Measurements from ENCODE around the gene RAB8B. TPM values are rescaled to one million over a fixed set of nuclear protein-coding genes. Genes with fewer than 3 reads are reported as not detected.

Gene RAB8B
- total RNA-seq, 1 experiment from 2014 or later, result 18.2 TPM

DNA sequence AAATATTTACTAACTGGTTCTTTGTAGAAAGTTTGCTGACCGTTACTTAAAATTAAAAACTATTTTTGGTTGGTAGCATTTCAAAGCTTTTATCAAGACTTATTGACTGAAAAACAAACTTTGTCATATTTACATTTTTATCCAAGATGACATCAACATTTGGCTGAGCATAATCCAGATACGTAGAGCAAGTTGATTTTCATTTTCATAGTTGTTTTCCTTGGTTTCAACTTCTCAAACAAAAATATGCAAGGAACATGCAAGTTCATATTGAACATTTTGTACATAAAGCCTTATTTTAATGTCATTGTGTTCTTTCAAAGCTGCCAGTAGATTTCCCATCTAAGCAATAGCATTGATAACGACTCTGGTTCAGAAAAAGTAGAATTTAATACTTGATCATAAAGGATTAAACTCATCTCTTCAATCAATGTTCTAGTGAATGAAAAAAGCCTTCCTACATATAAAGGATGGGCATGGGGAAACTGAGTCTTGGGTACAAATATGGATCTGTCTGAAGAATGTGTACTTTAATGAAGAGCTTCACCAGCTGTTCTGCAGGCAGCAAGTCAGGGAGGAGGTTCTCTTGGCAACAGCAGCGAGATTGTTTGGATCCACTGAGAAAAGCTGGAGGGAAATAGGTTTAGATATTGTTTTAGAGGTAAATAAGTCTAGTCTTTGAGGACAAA is 5.6 kb downstream of the RAB8B start:
- CTCF ChIA-PET, result no interaction called here
- POLR2A ChIA-PET, result no interaction called here
- BruUV-seq (replicated peaks), result no TSS peak

DNA sequence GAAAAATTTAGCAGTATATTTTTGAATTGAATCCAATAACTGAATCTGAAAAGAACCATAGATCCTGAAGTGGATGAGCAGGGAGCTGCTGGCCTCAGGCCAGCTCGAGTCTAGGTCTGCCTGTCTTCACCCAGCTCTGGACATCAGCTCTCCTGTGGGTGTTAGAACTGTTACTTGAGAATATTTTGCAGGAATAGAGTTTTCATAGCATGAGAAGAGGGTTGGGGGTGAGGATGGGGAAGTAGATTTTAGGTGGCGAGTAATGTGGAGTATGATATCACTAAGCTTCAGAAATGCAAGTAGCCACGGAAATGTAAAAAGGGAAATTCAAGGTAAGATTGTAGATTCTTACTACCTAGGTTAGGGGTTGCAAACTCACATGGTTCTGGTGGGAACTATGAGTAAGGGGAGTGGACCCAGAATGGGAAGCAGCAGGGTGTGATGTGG is 6.2 kb downstream of the RAB8B start:
- ChIA-PET POLR2A (no interaction called here), CTCF (no interaction called here)
- 0 out of 2 replicates have a peak, but pooled peaks cover 2% of the 10 kb centered on the region for H3K4me1 ChIP-seq
- no peak for TF ChIP-seq CTCF (IDR thresholded peaks at IDR 0.05; ENCODE audit: insufficient read depth in 1 of 2, low read depth in 1 of 2, low read length in 1 of 2, severe bottlenecking in 1 of 2, unreplicated experiment in 1 of 2)
- DNase-seq, result no peak
- intact Hi-C loops (cut with micrococcal nuclease; ENCODE audit: unreplicated experiment), result no loop called here
- Mint-ChIP-seq H3K27ac (ENCODE audit: unreplicated experiment) (no peak overlapping the region), H3K4me3 (ENCODE audit: unreplicated experiment) (no peak overlapping the region), H3K4me1 (ENCODE audit: low read depth, unreplicated experiment) (peaks cover 10% of the 10 kb centered on the region), H3K36me3 (ENCODE audit: insufficient read depth, unreplicated experiment) (no peaks in the 10 kb centered on the region), H3K27me3 (ENCODE audit: insufficient read depth, unreplicated experiment) (no peaks in the 10 kb centered on the region), H3K9me3 (ENCODE audit: unreplicated experiment) (no peaks in the 10 kb centered on the region)
- BruUV-seq (replicated peaks), result no TSS peak
- no peak overlapping the region for H3K4me3 ChIP-seq (ENCODE audit: low read depth, low read length)
- no peaks in the 10 kb centered on the region for H3K27me3 ChIP-seq (replicated peaks; ENCODE audit: control insufficient read depth, insufficient read depth, low read length)
- H3K36me3 ChIP-seq (ENCODE audit: control insufficient read depth, insufficient read depth, low read length), result no peaks in the 10 kb centered on the region
- no peaks in the 10 kb centered on the region for H3K9me3 ChIP-seq

More for the DNA sequence above, 5.6 kb downstream of the RAB8B start:
- H3K27ac Mint-ChIP-seq (ENCODE audit: unreplicated experiment), result no peak overlapping the region
- 0 out of 2 replicates have a peak, but pooled peaks cover 7% of the 10 kb centered on the region for H3K4me1 ChIP-seq
- TF ChIP-seq CTCF (IDR thresholded peaks at IDR 0.05; ENCODE audit: insufficient read depth in 1 of 2, low read depth in 1 of 2, low read length in 1 of 2, severe bottlenecking in 1 of 2, unreplicated experiment in 1 of 2), result no peak
- no peak for DNase-seq
- H3K27me3 ChIP-seq (replicated peaks; ENCODE audit: control insufficient read depth, insufficient read depth, low read length), result no peaks in the 10 kb centered on the region
- H3K36me3 Mint-ChIP-seq (ENCODE audit: insufficient read depth, unreplicated experiment), result no peaks in the 10 kb centered on the region
- no peaks in the 10 kb centered on the region for H3K36me3 ChIP-seq (ENCODE audit: control insufficient read depth, insufficient read depth, low read length)
- no peaks in the 10 kb centered on the region for H3K9me3 ChIP-seq
- H3K9me3 Mint-ChIP-seq (ENCODE audit: unreplicated experiment), result no peaks in the 10 kb centered on the region
- intact Hi-C loops (cut with micrococcal nuclease; ENCODE audit: unreplicated experiment), result no loop called here
- H3K4me3 ChIP-seq (ENCODE audit: low read depth, low read length), result no peak overlapping the region
- peaks cover 16% of the 10 kb centered on the region for H3K4me1 Mint-ChIP-seq (ENCODE audit: low read depth, unreplicated experiment)
- no peak overlapping the region for H3K4me3 Mint-ChIP-seq (ENCODE audit: unreplicated experiment)
- no peaks in the 10 kb centered on the region for H3K27me3 Mint-ChIP-seq (ENCODE audit: insufficient read depth, unreplicated experiment)

DNA sequence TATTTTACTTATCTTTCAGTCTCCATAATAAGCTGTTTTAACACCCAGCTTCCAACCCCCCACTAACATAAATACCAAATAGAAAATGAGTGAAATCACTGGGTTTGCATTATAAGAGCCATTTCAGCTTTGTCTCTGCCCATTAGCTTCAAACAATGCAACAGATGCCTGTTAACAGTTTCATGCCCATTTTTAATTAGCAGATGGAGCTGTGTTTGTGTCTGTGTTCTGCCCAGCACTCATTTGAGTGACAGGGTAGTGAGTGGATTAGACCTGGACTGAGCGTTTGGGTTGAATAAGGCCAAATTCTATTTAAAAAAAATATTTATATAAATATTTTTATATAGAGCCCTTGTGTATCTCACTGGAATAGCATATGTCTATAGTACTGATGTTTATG is 7.4 kb downstream of the RAB8B start:
- no peaks in the 10 kb centered on the region for H3K36me3 ChIP-seq (ENCODE audit: control insufficient read depth, insufficient read depth, low read length)
- TF ChIP-seq CTCF (IDR thresholded peaks at IDR 0.05; ENCODE audit: insufficient read depth in 1 of 2, low read depth in 1 of 2, low read length in 1 of 2, severe bottlenecking in 1 of 2, unreplicated experiment in 1 of 2), result no peak
- DNase-seq, result no peak
- H3K4me3 ChIP-seq (ENCODE audit: low read depth, low read length), result no peak overlapping the region
- Mint-ChIP-seq H3K27me3 (ENCODE audit: insufficient read depth, unreplicated experiment) (no peaks in the 10 kb centered on the region), H3K9me3 (ENCODE audit: unreplicated experiment) (no peaks in the 10 kb centered on the region), H3K36me3 (ENCODE audit: insufficient read depth, unreplicated experiment) (no peaks in the 10 kb centered on the region), H3K27ac (ENCODE audit: unreplicated experiment) (no peak overlapping the region), H3K4me3 (ENCODE audit: unreplicated experiment) (no peak overlapping the region), H3K4me1 (ENCODE audit: low read depth, unreplicated experiment) (no peaks in the 10 kb centered on the region)
- H3K27me3 ChIP-seq (replicated peaks; ENCODE audit: control insufficient read depth, insufficient read depth, low read length), result no peaks in the 10 kb centered on the region
- H3K9me3 ChIP-seq, result no peaks in the 10 kb centered on the region
- H3K4me1 ChIP-seq, result no peaks in the 10 kb centered on the region
- intact Hi-C loops (cut with micrococcal nuclease; ENCODE audit: unreplicated experiment), result no loop called here
- no TSS peak for BruUV-seq (replicated peaks)
- ChIA-PET CTCF (interaction anchor here (0.6 kb wide), 1 partner anchor 412 kb away, joined by 4 read pairs; no protein-coding TSS in a partner anchor), POLR2A (no interaction called here)
